HG03342 (cell line): ENCODE results near the gene KLF13.
"Not testable (repeated sequence)": the region's sequence is repeated elsewhere in the genome, so short reads cannot be mapped to it uniquely, and the experiment has no call there.

Experiments used
- ATAC-seq: cut with Tn5 transposase; IDR thresholded peaks from one replicate; pipeline ENCODE4 v1.9.1; 2021; ENCODE audit warnings: mild to moderate bottlenecking, moderate library complexity; ENCODE audit not compliant: unreplicated experiment

The KLF13 gene

GRCh38 chr15:31344823-31345605 is 18.4 kb downstream of the KLF13 start:
- ATAC-seq: no peak

GRCh38 chr15:31345606-31346366 is 19.2 kb downstream of the KLF13 start:
- ATAC-seq: no peak

GRCh38 chr15:31346367-31347066 is 19.9 kb downstream of the KLF13 start:
- ATAC-seq: peak; percentile 39

GRCh38 chr15:31347067-31347975 is 20.7 kb downstream of the KLF13 start:
- ATAC-seq: no peak

DNA sequence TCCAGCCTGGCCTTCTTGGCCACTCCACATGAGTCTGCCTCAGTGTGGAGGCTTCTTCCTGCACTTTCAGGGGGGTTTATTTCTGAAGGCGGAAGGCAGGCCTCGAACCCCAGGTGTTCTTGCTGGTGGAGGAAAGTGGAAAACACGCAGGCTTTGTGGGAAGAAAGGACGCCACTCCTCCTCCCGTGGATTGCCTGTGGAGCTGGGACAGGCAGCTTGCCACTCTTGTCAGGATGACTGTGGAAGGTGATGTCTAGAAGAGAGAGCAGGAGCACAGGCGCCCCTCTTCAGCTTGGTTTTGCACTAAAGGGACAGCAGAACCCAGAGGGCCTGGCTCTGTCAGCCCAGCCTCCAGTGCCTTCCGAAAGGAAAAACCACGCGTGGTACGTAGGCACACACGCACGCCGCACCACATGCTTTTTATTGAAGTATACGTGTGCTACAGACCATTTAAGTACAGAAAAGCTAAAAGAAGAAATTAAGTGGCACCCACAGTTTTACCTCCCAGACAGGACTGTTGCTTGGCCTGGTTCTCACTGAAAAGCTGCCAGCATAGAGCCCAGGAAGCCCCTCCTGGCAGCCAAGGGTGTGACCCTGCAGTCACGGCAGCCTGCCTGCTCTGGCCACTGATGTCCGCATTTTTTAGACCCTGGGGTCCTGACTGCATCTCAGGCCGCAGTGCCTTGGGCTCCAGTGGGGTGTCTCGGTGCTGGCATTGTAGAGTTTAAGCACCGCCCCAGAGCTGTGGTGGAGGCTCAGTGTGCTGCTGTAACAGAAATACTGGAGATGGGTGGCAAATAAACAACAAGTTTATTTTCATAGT is 21.6 kb downstream of the KLF13 start:
- no peak for ATAC-seq

DNA sequence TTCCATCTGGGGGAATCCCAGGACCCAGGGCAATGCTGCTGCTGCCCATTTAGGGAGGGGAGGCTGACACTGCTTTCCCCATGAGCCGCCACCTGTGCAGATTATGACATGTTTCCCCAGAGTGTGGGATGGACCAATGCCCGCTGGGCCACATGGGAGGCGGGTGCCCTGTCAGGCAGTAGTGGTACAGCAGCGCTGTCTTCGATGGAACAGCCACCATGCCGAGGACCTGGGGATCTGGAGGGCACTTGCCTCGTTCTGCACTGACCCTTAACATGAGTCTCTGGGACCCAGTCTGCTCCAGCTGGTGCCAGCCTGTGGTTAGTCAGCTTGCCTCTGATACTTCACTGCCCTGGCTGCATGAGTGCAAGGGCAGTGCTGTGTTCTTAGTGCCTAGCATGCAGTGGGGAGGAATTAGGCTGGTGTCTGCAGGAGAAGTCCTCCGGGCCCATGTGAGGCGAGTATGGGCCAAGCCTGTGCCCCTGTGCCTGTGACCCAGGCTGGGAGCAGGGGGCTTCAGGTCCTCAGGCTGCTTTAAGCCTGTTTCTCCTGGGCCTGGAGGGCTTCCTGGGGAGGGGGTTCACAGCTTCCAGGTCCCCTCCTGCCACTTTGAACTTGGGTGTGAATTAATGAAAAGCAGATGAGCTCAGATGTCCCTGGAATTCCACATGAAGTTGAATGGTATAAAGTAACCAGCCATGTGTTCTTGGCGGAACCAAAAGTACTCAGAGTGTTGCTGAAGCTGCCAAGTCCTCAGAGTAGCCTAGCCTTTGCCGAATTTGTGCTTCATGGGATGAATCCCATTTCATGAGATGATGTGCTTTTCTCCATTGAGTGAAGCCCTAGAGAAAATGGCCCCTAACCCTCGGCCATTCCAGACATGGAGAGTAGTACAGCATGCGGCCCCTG is 22.9 kb downstream of the KLF13 start:
- ATAC-seq: no peak

GRCh38 chr15:31350771-31351170 is 24.1 kb downstream of the KLF13 start:
- no peak for ATAC-seq

DNA sequence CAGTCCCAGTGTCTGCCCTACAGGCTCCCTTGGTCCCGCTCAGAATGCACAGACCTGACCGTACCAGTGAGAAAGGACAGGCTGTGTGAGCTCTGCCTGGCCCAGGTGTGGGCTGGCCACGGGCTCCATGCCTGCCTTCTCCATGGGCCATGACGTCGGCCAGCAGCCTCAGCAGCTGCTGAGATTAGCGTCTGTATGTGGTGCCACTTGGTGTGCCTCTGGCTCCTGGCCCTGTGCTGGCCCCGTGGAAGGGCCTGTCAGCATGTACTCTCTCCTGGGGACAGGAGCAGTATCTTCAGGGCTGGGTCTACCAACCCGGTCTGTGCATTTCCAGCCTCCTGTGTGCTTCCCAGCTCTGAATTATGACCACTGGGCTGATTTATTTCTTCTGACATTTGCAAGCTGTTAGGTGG is 25.7 kb downstream of the KLF13 start:
- no peak for ATAC-seq

- ATAC-seq: peak; percentile 74
These were observed 26.5 kb downstream of the KLF13 start for GRCh38 chr15:31352911-31353811.

- no peak for ATAC-seq
These were observed 27.3 kb downstream of the KLF13 start for GRCh38 chr15:31353931-31354330.

DNA sequence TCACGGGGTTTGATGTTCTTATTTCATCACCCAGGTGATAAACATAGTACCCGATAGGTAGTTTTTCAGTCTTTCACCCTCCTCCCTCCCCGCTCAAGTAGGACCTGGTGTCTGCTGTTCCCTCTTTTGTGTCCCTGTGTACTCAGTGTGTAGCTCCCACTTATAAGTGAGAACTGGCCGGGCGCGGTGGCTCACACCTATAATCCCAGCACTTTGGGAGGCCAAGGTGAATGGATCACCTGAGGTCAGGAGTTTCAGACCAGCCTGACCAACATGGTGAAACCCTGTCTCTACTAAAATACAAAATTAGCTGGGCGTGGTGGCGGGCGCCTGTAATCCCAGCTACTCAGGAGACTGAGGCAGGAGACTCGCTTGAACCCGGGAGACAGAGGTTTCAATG is 29.5 kb downstream of the KLF13 start:
- ATAC-seq: not testable (repeated sequence)

DNA sequence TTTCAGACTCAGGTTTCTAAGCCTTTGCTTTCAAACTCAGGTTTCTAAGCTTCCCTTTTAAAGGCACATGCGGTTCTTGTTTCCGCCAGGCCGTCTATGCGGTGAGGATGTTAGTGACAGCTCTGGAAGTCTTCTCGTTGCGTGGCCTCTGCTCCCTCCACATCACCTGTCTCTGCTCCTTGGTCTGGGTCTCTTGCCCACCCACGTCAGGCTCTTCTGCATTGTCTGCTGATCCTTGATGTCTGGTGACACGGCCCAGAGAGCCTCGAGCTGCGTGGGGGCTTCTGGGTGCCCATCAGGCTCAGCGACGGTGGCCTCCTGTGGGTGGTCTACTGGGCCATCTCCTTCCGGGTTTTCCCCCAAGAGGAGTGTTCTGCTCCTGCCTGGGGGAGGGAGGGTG is 30.5 kb downstream of the KLF13 start:
- ATAC-seq: no peak

GRCh38 chr15:31358163-31358562 is 31.5 kb downstream of the KLF13 start:
- no peak for ATAC-seq

DNA sequence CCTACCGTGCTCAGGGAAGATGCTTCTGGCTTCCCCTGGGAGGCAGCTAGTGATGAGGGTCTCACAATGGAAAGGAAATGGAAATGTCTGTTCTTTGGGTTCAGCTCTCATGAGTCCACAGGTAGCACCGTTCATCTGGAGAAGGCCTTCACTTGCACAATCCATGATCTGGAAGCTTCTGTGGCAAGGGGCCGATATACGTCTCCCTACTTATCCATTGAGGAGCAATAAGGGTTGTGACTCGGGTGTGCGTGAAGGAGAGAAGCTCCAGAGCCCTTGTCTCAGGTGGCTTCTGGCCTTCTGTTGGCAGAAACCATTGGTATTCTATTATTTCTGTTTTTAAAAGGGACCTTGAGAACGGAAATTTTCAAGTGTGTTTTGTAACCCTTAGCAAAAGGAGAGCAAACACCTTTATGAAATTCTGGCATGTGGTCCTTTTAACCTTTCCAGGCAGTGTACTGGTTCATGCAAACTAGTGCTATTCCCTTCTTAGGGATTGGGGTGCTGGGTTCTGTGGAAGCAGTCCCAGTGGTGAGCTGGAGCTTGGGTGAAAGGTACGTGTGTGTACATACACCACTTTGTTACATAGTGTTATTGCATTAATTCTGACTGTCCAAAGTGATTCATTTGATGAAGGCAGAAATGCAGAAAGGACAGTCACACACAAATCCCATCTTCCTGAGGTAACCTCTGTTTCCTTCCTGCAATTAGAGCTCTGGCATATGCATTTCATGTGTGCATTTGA is 32.5 kb downstream of the KLF13 start:
- ATAC-seq: no peak

DNA sequence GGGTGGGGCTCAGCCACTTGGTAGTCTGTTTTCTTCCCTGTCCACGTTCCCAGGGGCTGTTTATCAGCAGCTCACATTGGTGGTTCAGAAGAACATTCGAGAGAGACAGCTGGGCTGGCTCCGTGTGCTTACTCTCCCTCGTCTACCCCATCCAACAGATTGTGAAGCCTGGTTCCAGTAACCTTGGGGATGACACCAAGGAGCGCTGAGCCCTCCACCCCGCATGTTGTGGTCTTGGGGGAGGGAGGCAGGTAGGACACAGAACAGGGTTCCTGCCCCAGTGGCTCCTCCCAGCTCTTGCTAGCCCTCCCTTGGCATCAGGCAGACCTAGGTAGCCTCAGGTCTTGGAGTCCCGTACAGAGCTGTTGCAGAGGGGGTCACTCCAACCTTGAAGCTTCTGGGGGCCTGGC is 33.1 kb downstream of the KLF13 start:
- ATAC-seq: no peak

GRCh38 chr15:31360158-31360561 is 33.5 kb downstream of the KLF13 start:
- ATAC-seq: no peak
